Fibroblast of lung (primary cell): Measurements from ENCODE around the gene UPK1B.

ENCODE experiments used
- EZH2 ChIP-seq: IDR thresholded peaks from 2 replicates; pipeline ENCODE4 v1.5.1; 2012; ENCODE audit warnings: low read length, control low read depth, mild to moderate bottlenecking; ENCODE audit errors: missing control alignments
- TF ChIP-seq, protein P1 (sequence below), 2 donors: IDR thresholded peaks in 1 of 2; conservative IDR thresholded peaks in 1 of 2; 1 replicate in 1 of 2; 2 replicates in 1 of 2; pipeline ENCODE4 v1.5.1; 2011 to 2012; ENCODE audit warnings: low read length in 2 of 2, control low read depth in 1 of 2, inconsistent platforms in 1 of 2, low read depth in 1 of 2, mild to moderate bottlenecking in 1 of 2

DNA sequence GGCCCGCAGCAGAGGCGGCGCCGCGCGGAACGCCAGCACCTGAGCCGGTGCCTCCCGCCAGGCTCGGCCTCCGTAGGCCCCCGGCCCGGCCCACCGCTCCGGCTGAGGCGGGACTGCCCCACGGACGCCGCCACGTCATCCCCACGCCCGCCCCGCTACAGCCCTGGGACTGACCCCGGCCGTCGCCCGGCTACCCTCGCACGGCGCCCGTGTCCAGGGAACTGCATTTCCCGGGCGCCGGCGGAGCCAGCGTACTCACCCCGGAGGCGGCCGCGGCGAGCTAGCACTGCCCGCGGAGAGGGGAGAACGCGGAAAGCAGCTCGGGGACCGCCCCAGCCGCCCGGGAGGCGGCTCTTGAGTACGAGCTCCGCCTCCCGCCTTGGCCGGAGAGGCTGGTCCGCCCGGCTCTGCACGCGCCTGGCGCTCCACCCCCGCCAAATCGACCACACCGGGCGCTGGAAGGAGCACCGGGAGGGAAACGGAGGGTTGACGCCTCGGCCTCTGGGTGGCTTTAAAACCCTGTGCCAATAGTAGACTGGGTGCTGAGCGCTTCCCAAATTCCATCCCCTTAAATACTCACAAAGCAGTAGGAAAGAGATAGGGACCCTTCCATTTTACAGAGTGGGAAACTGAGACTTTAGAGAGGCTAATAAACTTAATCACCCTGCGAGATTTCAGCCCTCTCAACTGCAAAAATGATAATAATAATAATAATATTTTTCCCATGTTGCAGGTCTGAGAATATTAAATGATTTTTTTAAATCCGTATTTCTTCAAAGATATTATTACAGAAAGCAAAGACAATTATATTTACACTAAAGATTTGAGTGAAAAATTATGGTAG, 67.4 kb downstream of the UPK1B start, which contains the start of gene B4GALT4:
- TF ChIP-seq, protein P1, sequence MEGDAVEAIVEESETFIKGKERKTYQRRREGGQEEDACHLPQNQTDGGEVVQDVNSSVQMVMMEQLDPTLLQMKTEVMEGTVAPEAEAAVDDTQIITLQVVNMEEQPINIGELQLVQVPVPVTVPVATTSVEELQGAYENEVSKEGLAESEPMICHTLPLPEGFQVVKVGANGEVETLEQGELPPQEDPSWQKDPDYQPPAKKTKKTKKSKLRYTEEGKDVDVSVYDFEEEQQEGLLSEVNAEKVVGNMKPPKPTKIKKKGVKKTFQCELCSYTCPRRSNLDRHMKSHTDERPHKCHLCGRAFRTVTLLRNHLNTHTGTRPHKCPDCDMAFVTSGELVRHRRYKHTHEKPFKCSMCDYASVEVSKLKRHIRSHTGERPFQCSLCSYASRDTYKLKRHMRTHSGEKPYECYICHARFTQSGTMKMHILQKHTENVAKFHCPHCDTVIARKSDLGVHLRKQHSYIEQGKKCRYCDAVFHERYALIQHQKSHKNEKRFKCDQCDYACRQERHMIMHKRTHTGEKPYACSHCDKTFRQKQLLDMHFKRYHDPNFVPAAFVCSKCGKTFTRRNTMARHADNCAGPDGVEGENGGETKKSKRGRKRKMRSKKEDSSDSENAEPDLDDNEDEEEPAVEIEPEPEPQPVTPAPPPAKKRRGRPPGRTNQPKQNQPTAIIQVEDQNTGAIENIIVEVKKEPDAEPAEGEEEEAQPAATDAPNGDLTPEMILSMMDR (conservative IDR thresholded peaks at IDR 0.05 in 1 of 2, IDR thresholded peaks at IDR 0.05 in 1 of 2; ENCODE audit: low read depth in 1 of 2, low read length in 2 of 2), result no peak
- TF ChIP-seq EZH2, result no peak
